Measurements from ENCODE around the gene PDK2.

Gene PDK2

DNA sequence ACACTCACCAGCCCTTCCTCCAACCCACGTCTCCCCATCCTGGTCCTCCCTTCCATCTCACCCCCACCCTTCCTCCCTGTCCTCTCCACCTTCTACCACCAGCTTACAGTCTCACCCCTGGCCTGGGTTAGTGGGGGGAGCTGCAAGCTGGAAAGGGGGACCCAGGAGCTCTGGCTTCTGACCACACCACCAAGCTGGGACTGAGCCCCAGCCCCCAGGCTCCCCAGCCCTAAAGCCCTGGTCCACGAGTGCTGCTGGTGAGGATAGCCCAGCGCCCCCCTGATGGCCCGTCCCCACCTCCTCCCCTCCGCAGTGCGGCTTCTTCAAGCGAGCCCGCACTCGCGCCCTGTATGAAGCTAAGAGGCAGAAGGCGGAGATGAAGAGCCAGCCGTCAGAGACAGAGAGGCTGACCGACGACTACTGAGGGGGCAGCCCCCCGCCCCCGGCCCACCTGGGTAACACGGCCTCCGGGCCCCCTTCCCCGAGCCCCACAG lies 7.2 kb upstream of the PDK2 start:
- Histone ChIP-seq H3K4me3 (ENCODE audit: severe bottlenecking) (no peak overlapping the region), H3K27me3 (ENCODE audit: insufficient read depth, poor library complexity, severe bottlenecking) (no peaks in the 10 kb centered on the region), H3K9me3 (ENCODE audit: severe bottlenecking) (no peaks in the 10 kb centered on the region), H3K4me1 (ENCODE audit: insufficient read depth, poor library complexity, severe bottlenecking) (no peaks in the 10 kb centered on the region), H3K27ac (ENCODE audit: poor library complexity, severe bottlenecking) (peak overlapping the region; percentile 21), H3K36me3 (ENCODE audit: low read depth) (peaks cover 70% of the 10 kb centered on the region)
- DNase-seq (ENCODE audit: low spot score) (no peak), ATAC-seq (ENCODE audit: low read depth) (no peak)
- TF ChIP-seq, protein P1, sequence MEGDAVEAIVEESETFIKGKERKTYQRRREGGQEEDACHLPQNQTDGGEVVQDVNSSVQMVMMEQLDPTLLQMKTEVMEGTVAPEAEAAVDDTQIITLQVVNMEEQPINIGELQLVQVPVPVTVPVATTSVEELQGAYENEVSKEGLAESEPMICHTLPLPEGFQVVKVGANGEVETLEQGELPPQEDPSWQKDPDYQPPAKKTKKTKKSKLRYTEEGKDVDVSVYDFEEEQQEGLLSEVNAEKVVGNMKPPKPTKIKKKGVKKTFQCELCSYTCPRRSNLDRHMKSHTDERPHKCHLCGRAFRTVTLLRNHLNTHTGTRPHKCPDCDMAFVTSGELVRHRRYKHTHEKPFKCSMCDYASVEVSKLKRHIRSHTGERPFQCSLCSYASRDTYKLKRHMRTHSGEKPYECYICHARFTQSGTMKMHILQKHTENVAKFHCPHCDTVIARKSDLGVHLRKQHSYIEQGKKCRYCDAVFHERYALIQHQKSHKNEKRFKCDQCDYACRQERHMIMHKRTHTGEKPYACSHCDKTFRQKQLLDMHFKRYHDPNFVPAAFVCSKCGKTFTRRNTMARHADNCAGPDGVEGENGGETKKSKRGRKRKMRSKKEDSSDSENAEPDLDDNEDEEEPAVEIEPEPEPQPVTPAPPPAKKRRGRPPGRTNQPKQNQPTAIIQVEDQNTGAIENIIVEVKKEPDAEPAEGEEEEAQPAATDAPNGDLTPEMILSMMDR (IDR thresholded peaks at IDR 0.05; ENCODE audit: poor library complexity, severe bottlenecking): no peak

DNA sequence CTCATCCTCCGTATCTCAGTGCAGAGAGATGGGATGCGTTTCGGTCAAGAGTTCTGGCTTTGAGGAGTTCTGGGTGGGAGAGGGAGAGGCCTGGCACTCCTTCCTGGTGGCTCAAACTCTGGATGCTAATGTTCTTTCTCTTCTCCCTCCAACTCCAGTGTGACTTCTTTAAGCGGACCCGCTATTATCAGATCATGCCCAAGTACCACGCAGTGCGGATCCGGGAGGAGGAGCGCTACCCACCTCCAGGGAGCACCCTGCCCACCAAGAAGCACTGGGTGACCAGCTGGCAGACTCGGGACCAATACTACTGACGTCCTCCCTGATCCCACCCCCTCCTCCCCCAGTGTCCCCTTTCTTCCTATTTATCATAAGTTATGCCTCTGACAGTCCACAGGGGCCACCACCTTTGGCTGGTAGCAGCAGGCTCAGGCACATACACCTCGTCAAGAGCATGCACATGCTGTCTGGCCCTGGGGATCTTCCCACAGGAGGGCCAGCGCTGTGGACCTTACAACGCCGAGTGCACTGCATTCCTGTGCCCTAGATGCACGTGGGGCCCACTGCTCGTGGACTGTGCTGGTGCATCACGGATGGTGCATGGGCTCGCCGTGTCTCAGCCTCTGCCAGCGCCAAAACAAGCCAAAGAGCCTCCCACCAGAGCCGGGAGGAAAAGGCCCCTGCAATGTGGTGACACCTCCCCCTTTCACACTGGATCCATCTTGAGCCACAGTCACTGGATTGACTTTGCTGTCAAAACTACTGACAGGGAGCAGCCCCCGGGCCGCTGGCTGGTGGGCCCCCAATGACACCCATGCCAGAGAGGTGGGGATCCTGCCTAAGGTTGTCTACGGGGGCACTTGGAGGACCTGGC lies 6.0 kb upstream of the PDK2 start:
- TF ChIP-seq, protein P1 (IDR thresholded peaks at IDR 0.05; ENCODE audit: poor library complexity, severe bottlenecking): no peak
- no peak for ATAC-seq (ENCODE audit: low read depth)

DNA sequence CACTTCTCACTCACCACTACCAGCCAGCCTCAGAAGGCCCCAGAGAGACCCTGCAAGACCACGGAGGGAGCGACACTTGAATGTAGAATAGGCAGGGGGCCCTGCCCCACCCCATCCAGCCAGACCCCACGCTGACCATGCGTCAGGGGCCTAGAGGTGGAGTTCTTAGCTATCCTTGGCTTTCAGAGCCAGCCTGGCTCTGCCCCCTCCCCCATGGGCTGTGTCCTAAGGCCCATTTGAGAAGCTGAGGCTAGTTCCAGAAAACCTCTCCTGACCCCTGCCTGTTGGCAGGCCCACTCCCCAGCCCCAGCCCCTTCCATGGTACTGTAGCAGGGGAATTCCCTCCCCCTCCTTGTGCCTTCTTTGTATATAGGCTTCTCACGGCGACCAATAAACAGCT lies 5.1 kb upstream of the PDK2 start:
- TF ChIP-seq, protein P1 (IDR thresholded peaks at IDR 0.05; ENCODE audit: poor library complexity, severe bottlenecking): no peak
- no peaks in the 10 kb centered on the region for H3K27me3 ChIP-seq (ENCODE audit: insufficient read depth, poor library complexity, severe bottlenecking)
- DNase-seq (ENCODE audit: low spot score): no peak
- peaks cover 3% of the 10 kb centered on the region for H3K4me1 ChIP-seq (ENCODE audit: insufficient read depth, poor library complexity, severe bottlenecking)
- H3K36me3 ChIP-seq (ENCODE audit: low read depth): peaks cover 49% of the 10 kb centered on the region
- H3K27ac ChIP-seq (ENCODE audit: poor library complexity, severe bottlenecking): peak overlapping the region; percentile 55
- no peak for ATAC-seq (ENCODE audit: low read depth)
- H3K4me3 ChIP-seq (ENCODE audit: severe bottlenecking): no peak overlapping the region
- H3K9me3 ChIP-seq (ENCODE audit: severe bottlenecking): no peaks in the 10 kb centered on the region

More for the DNA sequence above, 6.0 kb upstream of the PDK2 start:
- Histone ChIP-seq H3K27ac (ENCODE audit: poor library complexity, severe bottlenecking) (peak overlapping the region; percentile 55), H3K9me3 (ENCODE audit: severe bottlenecking) (no peaks in the 10 kb centered on the region), H3K36me3 (ENCODE audit: low read depth) (peaks cover 58% of the 10 kb centered on the region), H3K4me1 (ENCODE audit: insufficient read depth, poor library complexity, severe bottlenecking) (peaks cover 3% of the 10 kb centered on the region), H3K27me3 (ENCODE audit: insufficient read depth, poor library complexity, severe bottlenecking) (no peaks in the 10 kb centered on the region), H3K4me3 (ENCODE audit: severe bottlenecking) (no peak overlapping the region)
- DNase-seq (ENCODE audit: low spot score): no peak

DNA sequence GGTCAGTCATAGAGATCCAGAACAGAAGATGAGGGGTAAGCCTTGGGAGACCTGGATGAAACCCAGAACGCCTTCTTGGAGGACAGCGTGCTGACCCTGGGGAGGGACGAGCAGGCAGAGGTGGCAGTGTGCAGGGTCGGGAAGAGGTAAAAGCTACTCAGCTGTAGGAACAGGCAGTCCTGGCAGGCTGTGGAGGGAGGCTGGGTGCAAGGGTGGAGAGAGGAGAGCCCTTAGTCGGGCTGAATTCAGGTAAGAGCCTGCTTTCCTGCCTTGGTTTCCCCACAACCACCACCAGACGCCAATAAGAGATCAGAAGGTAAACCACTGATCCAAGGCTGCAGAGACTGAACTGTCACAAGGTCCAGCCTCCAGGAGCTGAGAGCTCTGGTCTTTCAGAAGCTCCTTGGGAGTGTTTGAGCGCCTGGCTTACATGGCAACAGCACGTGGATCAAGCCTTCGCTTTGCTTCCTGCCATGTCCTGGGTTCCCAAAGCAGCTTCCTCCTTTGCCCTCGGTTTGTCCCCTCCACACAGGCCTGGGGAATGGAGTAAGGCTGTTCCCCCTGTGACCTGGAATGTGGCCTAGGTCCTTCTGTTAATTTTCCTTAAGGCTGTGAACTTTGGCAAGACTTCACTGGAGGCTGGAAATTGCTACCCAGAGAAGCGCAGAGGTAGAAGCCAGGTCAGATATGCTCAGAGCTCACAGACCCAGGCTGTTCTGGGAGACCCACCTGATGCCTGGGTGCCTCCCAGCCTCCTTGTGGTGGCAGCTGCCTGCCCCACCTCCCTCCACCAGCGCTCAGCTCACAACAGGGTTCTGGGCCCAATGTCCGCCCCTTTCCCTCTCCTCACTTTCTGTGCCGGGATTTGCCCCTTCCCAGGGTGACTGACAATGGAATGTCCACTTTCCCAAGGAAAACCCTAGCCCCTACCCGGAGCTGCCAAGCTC lies 3.9 kb upstream of the PDK2 start:
- Histone ChIP-seq H3K36me3 (ENCODE audit: low read depth) (peaks cover 44% of the 10 kb centered on the region), H3K27me3 (ENCODE audit: insufficient read depth, poor library complexity, severe bottlenecking) (no peaks in the 10 kb centered on the region), H3K4me3 (ENCODE audit: severe bottlenecking) (no peak overlapping the region), H3K27ac (ENCODE audit: poor library complexity, severe bottlenecking) (peak overlapping the region; percentile 55), H3K9me3 (ENCODE audit: severe bottlenecking) (no peaks in the 10 kb centered on the region), H3K4me1 (ENCODE audit: insufficient read depth, poor library complexity, severe bottlenecking) (peaks cover 3% of the 10 kb centered on the region)
- ATAC-seq (ENCODE audit: low read depth): no peak
- DNase-seq (ENCODE audit: low spot score): no peak
- TF ChIP-seq, protein P1 (IDR thresholded peaks at IDR 0.05; ENCODE audit: poor library complexity, severe bottlenecking): no peak

Measured in RWPE2 (cell line).